ENCODE data around the gene ANGEL2. TPM values are rescaled to one million over a fixed set of nuclear protein-coding genes. Genes with fewer than 3 reads are reported as not detected.
"Not testable (repeated sequence)": the region's sequence is repeated elsewhere in the genome, so short reads cannot be mapped to it uniquely, and the experiment has no call there.

The ANGEL2 gene
- total RNA-seq, 4 donors from 2014 or later = 23.8 to 53.3 (median 31.2) TPM

DNA sequence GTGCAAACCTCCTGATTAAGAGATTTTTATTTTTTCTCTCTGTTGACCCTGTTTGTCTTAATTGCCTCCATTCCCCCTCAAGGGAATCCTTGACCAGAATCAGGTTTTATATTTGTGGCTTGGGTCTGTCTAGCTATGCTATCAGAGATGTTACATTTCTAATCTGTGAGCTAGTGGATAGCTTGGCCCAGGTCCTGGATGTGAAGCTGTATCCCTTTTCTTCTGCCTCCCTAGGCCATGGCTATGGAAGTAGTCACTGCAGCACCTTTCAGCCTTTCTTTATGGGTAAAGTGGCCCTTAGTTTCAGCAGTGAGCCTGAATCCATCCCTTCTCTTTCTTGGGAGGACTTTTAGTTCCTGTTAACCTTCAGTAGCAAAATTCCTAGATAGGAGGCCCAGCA, 17.0 kb upstream of the ANGEL2 start:
- no peak overlapping the region for H3K4me3 ChIP-seq (ENCODE audit: low read depth, poor library complexity, severe bottlenecking)
- TF ChIP-seq POLR2A (IDR thresholded peaks at IDR 0.05) = no peak
- TF ChIP-seq, protein P1, sequence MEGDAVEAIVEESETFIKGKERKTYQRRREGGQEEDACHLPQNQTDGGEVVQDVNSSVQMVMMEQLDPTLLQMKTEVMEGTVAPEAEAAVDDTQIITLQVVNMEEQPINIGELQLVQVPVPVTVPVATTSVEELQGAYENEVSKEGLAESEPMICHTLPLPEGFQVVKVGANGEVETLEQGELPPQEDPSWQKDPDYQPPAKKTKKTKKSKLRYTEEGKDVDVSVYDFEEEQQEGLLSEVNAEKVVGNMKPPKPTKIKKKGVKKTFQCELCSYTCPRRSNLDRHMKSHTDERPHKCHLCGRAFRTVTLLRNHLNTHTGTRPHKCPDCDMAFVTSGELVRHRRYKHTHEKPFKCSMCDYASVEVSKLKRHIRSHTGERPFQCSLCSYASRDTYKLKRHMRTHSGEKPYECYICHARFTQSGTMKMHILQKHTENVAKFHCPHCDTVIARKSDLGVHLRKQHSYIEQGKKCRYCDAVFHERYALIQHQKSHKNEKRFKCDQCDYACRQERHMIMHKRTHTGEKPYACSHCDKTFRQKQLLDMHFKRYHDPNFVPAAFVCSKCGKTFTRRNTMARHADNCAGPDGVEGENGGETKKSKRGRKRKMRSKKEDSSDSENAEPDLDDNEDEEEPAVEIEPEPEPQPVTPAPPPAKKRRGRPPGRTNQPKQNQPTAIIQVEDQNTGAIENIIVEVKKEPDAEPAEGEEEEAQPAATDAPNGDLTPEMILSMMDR (IDR thresholded peaks at IDR 0.05) = no peak
- intact Hi-C loops (cut with DNase I; ENCODE audit: low total_unique reads) = no loop called here
- DNase-seq (ENCODE audit: low spot score in 2 of 2) = no peak

DNA sequence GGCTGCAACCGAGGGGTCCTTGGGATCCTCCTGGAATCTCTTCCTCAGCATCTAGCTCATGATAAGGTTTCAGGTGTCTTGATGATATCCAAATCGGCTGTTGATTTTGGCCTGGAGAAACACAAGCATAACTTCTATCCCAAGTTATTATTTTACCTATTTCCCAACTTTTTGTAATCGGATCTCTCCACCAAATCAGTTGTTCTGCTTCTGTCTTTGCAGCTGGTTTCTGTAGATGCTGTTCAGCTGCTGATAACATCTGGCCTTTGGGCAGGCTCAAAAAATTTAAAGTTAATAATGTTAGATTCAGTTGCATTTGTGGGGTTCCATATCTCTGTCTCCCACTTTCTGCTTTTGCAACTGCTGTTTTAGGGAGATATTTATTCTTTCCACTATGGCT, 11.4 kb upstream of the ANGEL2 start:
- intact Hi-C loops (cut with DNase I; ENCODE audit: low total_unique reads); DNase-seq (ENCODE audit: low spot score in 2 of 2); H3K4me3 ChIP-seq (ENCODE audit: low read depth, poor library complexity, severe bottlenecking): not testable (repeated sequence)
- WGBS, 2 donors = 76 to 87% methylated on average over 3 of the region's 3 CpGs

DNA sequence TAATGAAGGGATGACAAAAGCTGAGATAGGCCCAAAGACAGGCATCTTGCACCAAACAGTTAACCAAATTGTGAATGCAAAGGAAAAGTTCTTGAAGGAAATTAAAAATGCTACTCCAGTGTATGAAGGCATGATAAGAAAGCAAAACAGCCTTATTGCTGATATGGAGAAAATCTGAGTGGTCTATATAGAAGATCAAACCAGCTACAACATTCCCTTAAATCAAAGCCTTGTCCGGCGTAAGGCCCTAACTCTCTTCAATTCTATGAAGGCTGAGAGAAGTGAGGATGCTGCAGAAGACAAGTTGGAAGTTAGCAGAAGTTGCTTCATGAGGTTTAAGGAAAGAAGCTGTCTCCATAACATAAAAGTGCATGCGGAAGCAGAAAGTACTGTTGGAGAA, 4.3 kb upstream of the ANGEL2 start:
- no peak overlapping the region for H3K4me3 ChIP-seq (ENCODE audit: low read depth, poor library complexity, severe bottlenecking)
- intact Hi-C loops (cut with DNase I; ENCODE audit: low total_unique reads) = no loop called here
- TF ChIP-seq, protein P1 (IDR thresholded peaks at IDR 0.05) = no peak
- TF ChIP-seq POLR2A (IDR thresholded peaks at IDR 0.05) = no peak
- no peak for DNase-seq (ENCODE audit: low spot score in 2 of 2)
- WGBS, 2 donors = 94 to 96% methylated on average over 3 of the region's 3 CpGs

DNA sequence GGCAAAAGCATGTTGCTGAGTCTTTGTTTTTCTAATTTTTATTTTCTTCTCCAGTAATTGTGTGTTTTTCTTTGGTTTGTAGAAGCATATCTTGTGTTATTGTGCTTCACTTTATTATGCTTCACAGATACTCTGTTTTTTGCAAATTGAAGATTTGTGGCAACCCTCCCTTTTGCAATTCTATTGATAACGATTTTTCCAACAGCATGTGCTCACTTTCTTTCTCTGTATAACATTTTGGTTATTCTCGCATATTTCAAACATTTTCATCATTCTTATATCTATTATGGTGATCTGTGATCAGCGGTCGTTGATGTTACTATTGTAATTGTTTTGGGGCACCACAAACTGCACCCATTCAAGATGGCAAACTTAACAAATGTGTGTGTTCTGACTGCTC, 3.8 kb upstream of the ANGEL2 start:
- no peak for DNase-seq (ENCODE audit: low spot score in 2 of 2)
- H3K4me3 ChIP-seq (ENCODE audit: low read depth, poor library complexity, severe bottlenecking) = no peak overlapping the region
- no peak for TF ChIP-seq POLR2A (IDR thresholded peaks at IDR 0.05)
- TF ChIP-seq, protein P1 (IDR thresholded peaks at IDR 0.05) = no peak
- WGBS, 2 donors = 93 to 94% methylated on average over 4 of the region's 4 CpGs
- intact Hi-C loops (cut with DNase I; ENCODE audit: low total_unique reads) = no loop called here

DNA sequence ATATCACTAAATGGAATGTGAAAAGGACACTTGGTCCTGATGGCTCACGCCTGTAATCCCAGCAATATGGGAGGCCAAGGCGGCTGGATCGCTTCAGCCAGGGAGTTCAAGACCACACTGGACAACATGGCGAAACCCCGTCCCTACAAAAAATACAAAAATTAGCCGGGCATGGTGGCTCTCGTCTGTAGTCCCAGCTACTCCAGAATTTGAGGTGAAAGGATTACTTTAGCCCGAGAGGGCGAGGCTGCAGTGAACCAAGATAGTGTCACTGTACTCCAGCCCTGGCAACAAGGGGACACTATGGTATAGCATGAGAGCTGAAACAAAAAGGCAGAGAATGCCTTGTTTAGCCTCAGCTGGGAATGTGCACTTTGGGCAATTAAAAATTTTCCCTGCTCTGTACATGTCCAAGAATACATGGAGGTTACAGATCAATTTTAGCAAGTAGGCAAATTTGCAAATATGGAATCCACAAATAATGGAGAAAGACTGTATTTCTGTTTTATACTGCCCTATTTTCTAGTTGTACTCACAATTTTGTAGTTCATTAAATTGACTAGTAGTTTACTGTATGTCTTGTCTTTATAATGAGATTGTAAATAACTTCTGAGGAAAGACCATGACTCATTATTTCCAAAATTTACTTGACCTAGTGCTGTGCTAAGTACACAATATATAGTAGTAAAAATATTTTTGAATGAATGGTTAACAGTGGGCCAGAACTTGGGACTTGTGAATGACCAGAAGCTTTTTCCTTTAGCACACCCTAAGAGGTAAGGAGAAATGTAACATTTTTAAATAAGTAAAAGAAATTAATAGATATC, 2.0 kb upstream of the ANGEL2 start:
- TF ChIP-seq POLR2A (IDR thresholded peaks at IDR 0.05) = no peak
- TF ChIP-seq, protein P1 (IDR thresholded peaks at IDR 0.05) = no peak
- intact Hi-C loops (cut with DNase I; ENCODE audit: low total_unique reads) = no loop called here
- WGBS, 2 donors = 96 to 98% methylated on average over 9 of the region's 9 CpGs
- no peak for DNase-seq (ENCODE audit: low spot score in 2 of 2)
- no peak overlapping the region for H3K4me3 ChIP-seq (ENCODE audit: low read depth, poor library complexity, severe bottlenecking)

DNA sequence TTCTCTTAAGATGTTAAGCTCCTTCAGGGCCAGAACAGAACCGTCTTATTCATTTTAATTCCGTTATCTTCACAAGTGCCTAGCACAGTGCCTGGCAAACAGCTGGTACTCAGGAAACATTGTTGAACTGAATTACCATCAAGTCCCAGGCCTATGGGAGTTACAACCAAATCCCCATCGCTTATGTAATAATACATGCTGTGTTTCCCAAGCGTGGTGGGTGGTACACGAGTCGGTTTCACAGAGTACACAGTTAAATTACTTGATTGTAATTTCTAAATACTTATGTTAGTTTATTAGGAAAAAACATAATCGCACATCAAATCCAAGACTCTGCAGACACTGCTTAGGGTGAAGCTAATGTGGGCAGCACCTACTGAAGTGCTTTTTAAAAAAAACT, 1.0 kb downstream of the ANGEL2 start:
- peak overlapping the region; percentile 81 for H3K4me3 ChIP-seq (ENCODE audit: low read depth, poor library complexity, severe bottlenecking)
- WGBS, 2 donors = 11 to 14% methylated on average over 7 of the region's 7 CpGs
- intact Hi-C loops (cut with DNase I; ENCODE audit: low total_unique reads) = no loop called here

More for the DNA sequence above, 1.0 kb downstream of the ANGEL2 start:
- DNase-seq (ENCODE audit: low spot score in 2 of 2) = no peak
- TF ChIP-seq, protein P1 (IDR thresholded peaks at IDR 0.05) = no peak
- TF ChIP-seq POLR2A (IDR thresholded peaks at IDR 0.05) = no peak

All from lower leg skin (tissue), 4 donors.